ENCODE results near the gene MCM8. TPM values are rescaled to one million over a fixed set of nuclear protein-coding genes. Genes with fewer than 3 reads are reported as not detected.

Gene MCM8
- total and polyA plus RNA-seq, 9 of the 15 experiments (the other 6 are each of a cell fraction or from before 2014, with no cell fraction given), result 4.5 to 43.8 (median 25.4) TPM

- 0 out of 4 replicates have a peak, but pooled peaks of 1 of the 2 experiments have one; percentile 45 for TF ChIP-seq UBTF (IDR thresholded peaks at IDR 0.05; ENCODE audit: borderline replicate concordance in 1 of 2, low read depth in 2 of 2, low read length in 2 of 2)
- TF ChIP-seq TEAD1 (CRISPR knock-in tag; IDR thresholded peaks at IDR 0.05), result peak in 1 of 2 experiments; percentile 61; a peak in 1 of 4 replicates
- TF ChIP-seq USF2 (CRISPR knock-in tag; IDR thresholded peaks at IDR 0.05), result peak; percentile 84
- TF ChIP-seq CREB1 (IDR thresholded peaks at IDR 0.05), result peak; percentile 56; the same call in 1 of the 2 replicates
- TF ChIP-seq CREB1 (CRISPR knock-in tag; IDR thresholded peaks at IDR 0.05), result peak; percentile 79
- peak; percentile 75; the same call in 1 of the 2 replicates for TF ChIP-seq FOXP1 (CRISPR knock-in tag; IDR thresholded peaks at IDR 0.05)
- peak; percentile 78 for TF ChIP-seq MXD1 (CRISPR knock-in tag; IDR thresholded peaks at IDR 0.05; ENCODE audit: borderline replicate concordance, poor library complexity, severe bottlenecking)
- TF ChIP-seq HDAC2 (IDR thresholded peaks at IDR 0.05), result peak; percentile 62; the same call in 1 of the 2 replicates
- peak; percentile 89 for TF ChIP-seq TFAP4 (CRISPR knock-in tag; IDR thresholded peaks at IDR 0.05; ENCODE audit: borderline replicate concordance)
- TF ChIP-seq EP400 (IDR thresholded peaks at IDR 0.05), result peak; percentile 93
- peak; percentile 92 for TF ChIP-seq ZNF407 (IDR thresholded peaks at IDR 0.05; ENCODE audit: low read depth)
Measured at GRCh38 chr20:5950271-5951031, at the start of gene MCM8, which contains the start of gene TRMT6 (continued).
